ENCODE data around the gene KDELR3.

The KDELR3 gene

GRCh38 chr22:38440747-38441350 lies 27.0 kb upstream of the KDELR3 start:
- no peak overlapping the region for H3K4me3 ChIP-seq (ENCODE audit: low read depth, low read length)
- ChIA-PET CTCF (interaction anchor here (0.7 to 1.4 kb wide), 2 partner anchors 10 to 736 kb away, joined by 3 to 5 read pairs; no protein-coding TSS in a partner anchor), POLR2A (no interaction called here)
- H3K9me3 ChIP-seq (ENCODE audit: control insufficient read depth, insufficient read depth, low read depth, low read length) = no peaks in the 10 kb centered on the region
- no peak for TF ChIP-seq PATZ1 (tag by site-specific recombination; IDR thresholded peaks at IDR 0.05)
- no peak for TF ChIP-seq ZNF660 (tag by site-specific recombination; IDR thresholded peaks at IDR 0.05)
- peak; percentile 88 for TF ChIP-seq ZNF341 (tag by site-specific recombination; IDR thresholded peaks at IDR 0.05; ENCODE audit: low read depth)
- TF ChIP-seq PRDM4 (tag by site-specific recombination; IDR thresholded peaks at IDR 0.05) = peak; percentile 79
- TF ChIP-seq IKZF3 (tag by site-specific recombination; IDR thresholded peaks at IDR 0.05) = no peak
- TF ChIP-seq ZBTB26 (tag by site-specific recombination; optimal IDR thresholded peaks at IDR 0.05) = no peak
- no peak for TF ChIP-seq ZNF18 (tag by site-specific recombination; IDR thresholded peaks at IDR 0.05)
- no peak for TF ChIP-seq ZNF747 (tag by site-specific recombination; IDR thresholded peaks at IDR 0.05)
- TF ChIP-seq ZNF791 (tag by site-specific recombination; IDR thresholded peaks at IDR 0.05) = no peak
- TF ChIP-seq SETDB1 (IDR thresholded peaks at IDR 0.05; ENCODE audit: insufficient read length, low read length) = no peak
- no peak for TF ChIP-seq ZNF121 (tag by site-specific recombination; IDR thresholded peaks at IDR 0.05)
- H3K4me1 ChIP-seq (ENCODE audit: control insufficient read depth, insufficient read depth, low read length) = no peaks in the 10 kb centered on the region
- H3K36me3 ChIP-seq (ENCODE audit: control insufficient read depth in 2 of 2, insufficient read depth in 1 of 2, low read length in 2 of 2) = no peaks in the 10 kb centered on the region
- no peak overlapping the region for H3K27ac ChIP-seq (ENCODE audit: extremely low read depth, low read depth, low read length)

- ChIA-PET POLR2A (interaction anchor here (0.5 kb wide), 1 partner anchor 44 kb away, joined by 3 read pairs; no protein-coding TSS in a partner anchor), CTCF (interaction anchor here (1.4 kb wide), 1 partner anchor 11 kb away, joined by 5 read pairs; no protein-coding TSS in a partner anchor)
- Histone ChIP-seq H3K27ac (ENCODE audit: extremely low read depth, low read depth, low read length) (no peak overlapping the region), H3K4me3 (ENCODE audit: low read depth, low read length) (no peak overlapping the region), H3K4me1 (ENCODE audit: control insufficient read depth, insufficient read depth, low read length) (no peaks in the 10 kb centered on the region), H3K36me3 (ENCODE audit: control insufficient read depth in 2 of 2, insufficient read depth in 1 of 2, low read length in 2 of 2) (no peaks in the 10 kb centered on the region), H3K9me3 (ENCODE audit: control insufficient read depth, insufficient read depth, low read depth, low read length) (no peaks in the 10 kb centered on the region)
- TF ChIP-seq GLIS1 (tag by site-specific recombination; IDR thresholded peaks at IDR 0.05) (peak; percentile 48), ZNF280D (tag by site-specific recombination; IDR thresholded peaks at IDR 0.05) (no peak), ZNF394 (tag by site-specific recombination; IDR thresholded peaks at IDR 0.05; ENCODE audit: borderline replicate concordance) (no peak), KLF10 (tag by site-specific recombination; IDR thresholded peaks at IDR 0.05) (no peak), BCL11A (tag by site-specific recombination; IDR thresholded peaks at IDR 0.05; ENCODE audit: low read depth) (no peak), REPIN1 (tag by site-specific recombination; IDR thresholded peaks at IDR 0.05; ENCODE audit: low read depth) (no peak), ZBTB1 (tag by site-specific recombination; IDR thresholded peaks at IDR 0.05) (no peak)
These were observed 26.1 kb upstream of the KDELR3 start for GRCh38 chr22:38441620-38442287.

Data from HEK293 (cell line).